HG03378 (cell line): ENCODE results near the gene RORC.

ENCODE experiments used
- ATAC-seq: cut with Tn5 transposase; IDR thresholded peaks from one replicate; pipeline ENCODE4 v1.9.1; 2021; ENCODE audit warnings: mild to moderate bottlenecking, moderate library complexity; ENCODE audit not compliant: unreplicated experiment

The RORC gene

GRCh38 chr1:151828921-151829320, 2.7 kb downstream of the RORC start:
- no peak for ATAC-seq

- ATAC-seq, result no peak
Measured at GRCh38 chr1:151827853-151828252, 3.7 kb downstream of the RORC start.

- no peak for ATAC-seq
Measured at GRCh38 chr1:151825751-151826660, 5.6 kb downstream of the RORC start.

GRCh38 chr1:151825204-151825603, 6.4 kb downstream of the RORC start:
- ATAC-seq, result no peak

- ATAC-seq, result no peak
Measured at GRCh38 chr1:151823175-151823574, 8.4 kb downstream of the RORC start.

- ATAC-seq, result no peak
Measured at GRCh38 chr1:151822404-151822803, 9.2 kb downstream of the RORC start.

- no peak for ATAC-seq
Measured at GRCh38 chr1:151820940-151821339, 10.7 kb downstream of the RORC start.

- ATAC-seq, result no peak
Measured at GRCh38 chr1:151819976-151820623, 11.5 kb downstream of the RORC start.

GRCh38 chr1:151819227-151819835, 12.3 kb downstream of the RORC start:
- ATAC-seq, result no peak

GRCh38 chr1:151817353-151817730, 14.3 kb downstream of the RORC start:
- ATAC-seq, result no peak

GRCh38 chr1:151816548-151817352, 14.9 kb downstream of the RORC start:
- no peak for ATAC-seq

GRCh38 chr1:151815716-151816327, 15.8 kb downstream of the RORC start:
- no peak for ATAC-seq

- ATAC-seq, result no peak
Measured at GRCh38 chr1:151814971-151815545, 16.5 kb downstream of the RORC start.

- no peak for ATAC-seq
Measured at GRCh38 chr1:151814426-151814825, 17.2 kb downstream of the RORC start.

GRCh38 chr1:151813271-151813977, 18.2 kb downstream of the RORC start:
- no peak for ATAC-seq

GRCh38 chr1:151811181-151811580, 20.4 kb downstream of the RORC start:
- no peak for ATAC-seq

- ATAC-seq, result no peak
Measured at GRCh38 chr1:151809985-151810556, 21.5 kb downstream of the RORC start.

- no peak for ATAC-seq
Measured at GRCh38 chr1:151809290-151809984, 22.2 kb downstream of the RORC start.

- ATAC-seq, result no peak
Measured at GRCh38 chr1:151807766-151808165, 23.8 kb downstream of the RORC start.
